Activated CD8-positive, alpha-beta memory T cell treated with anti-CD3 and anti-CD28 coated beads for 36 hours (primary cell): ENCODE measurements around the gene ACP6. TPM values are rescaled to one million over a fixed set of nuclear protein-coding genes. Genes with fewer than 3 reads are reported as not detected.

Experiments used
- CTCF ChIA-PET: fragments of 350-600 bp; sonication (Branson Sonifier 250); formaldehyde crosslinking; loops from one replicate; lab custom pipeline; 2021; ENCODE audit warnings: antibody characterized with exemption; lab: Charles Lee
- POLR2A ChIA-PET: fragments of 350-600 bp; sonication (Branson Sonifier 250); formaldehyde crosslinking; loops from one replicate; lab custom pipeline; 2021; ENCODE audit warnings: antibody characterized with exemption; lab: Charles Lee
- total RNA-seq, 2 experiments: library from RNA; stranded (reverse); gene quantifications; one replicate each; pipeline ENCODE4 v1.2.3, GENCODE V29; 2021

Gene ACP6
- total RNA-seq, 2 experiments from 2014 or later: 8.0 to 9.0 TPM

GRCh38 chr1:147599362-147600118 lies 70.8 kb downstream of the ACP6 start:
- ChIA-PET POLR2A (interaction anchor here (0.6 to 2.8 kb wide), 6 partner anchors 54 to 735 kb away, joined by 3 to 27 read pairs (median 4); partner anchors contain the start of genes ACP6 and BCL9), CTCF (interaction anchor here (0.7 to 0.9 kb wide), 2 partner anchors 53 to 104 kb away, joined by 3 to 4 read pairs; no protein-coding TSS in a partner anchor)

DNA sequence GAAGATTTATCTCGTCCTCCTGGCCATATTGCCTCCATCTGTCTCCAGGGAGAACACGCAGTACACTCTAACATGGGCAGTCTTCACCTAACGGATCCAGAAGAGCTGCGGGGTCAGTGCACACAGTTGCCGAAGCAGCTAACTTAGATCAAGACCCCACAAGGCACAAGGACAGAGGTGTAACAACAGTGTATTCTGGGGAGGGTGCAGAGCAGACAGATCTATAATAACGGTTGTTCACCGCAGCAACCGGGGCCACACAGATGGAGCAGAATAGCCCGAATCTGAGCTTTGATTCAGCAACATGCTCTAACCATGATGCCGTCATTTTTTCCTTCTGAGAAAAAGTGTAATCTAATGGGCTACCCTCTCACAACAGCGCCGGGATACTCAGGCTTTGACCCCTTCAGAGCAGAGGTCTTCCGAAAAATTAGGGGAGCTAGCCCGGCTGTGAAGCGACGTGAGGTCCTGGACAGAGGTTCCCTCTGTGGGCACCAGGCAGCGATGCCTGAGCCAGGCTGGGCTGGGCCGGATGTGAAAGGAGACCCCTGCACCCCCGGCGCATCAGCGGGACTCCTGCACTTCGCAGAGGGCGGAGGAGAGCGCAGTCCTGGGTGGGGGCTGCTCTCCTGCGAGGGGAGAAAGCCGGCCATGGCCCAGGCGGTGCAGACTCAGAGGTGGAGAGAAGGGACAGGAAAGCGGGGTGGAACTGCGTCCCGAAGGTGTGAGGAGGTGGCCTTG lies 71.5 kb downstream of the ACP6 start:
- ChIA-PET CTCF (interaction anchor here (0.9 kb wide), 1 partner anchor 103 kb away, joined by 3 read pairs; no protein-coding TSS in a partner anchor), POLR2A (interaction anchor here (0.6 to 2.8 kb wide), 5 partner anchors 53 to 371 kb away, joined by 3 to 27 read pairs (median 4); partner anchors contain the start of genes ACP6 and BCL9)

DNA sequence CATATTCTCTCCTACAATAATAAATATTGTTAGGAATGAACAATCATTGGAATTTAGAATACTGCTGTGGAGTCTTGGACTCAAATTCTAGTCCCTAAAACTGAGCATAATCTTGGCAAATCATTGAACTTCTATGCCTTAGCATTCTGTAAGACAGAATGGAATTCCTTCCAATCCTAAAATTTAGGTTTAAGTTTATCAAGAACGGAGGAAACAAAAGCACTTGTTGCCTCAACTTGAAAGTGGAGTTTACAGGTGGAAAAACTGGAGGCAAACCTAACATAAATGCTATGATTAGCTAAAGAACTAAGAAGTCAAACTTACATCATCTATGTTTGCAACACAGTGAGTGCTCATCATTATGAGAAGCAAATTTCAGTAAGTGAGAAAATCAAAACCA lies 73.3 kb downstream of the ACP6 start:
- ChIA-PET CTCF (interaction anchor here (1.5 kb wide), 1 partner anchor 52 kb away, joined by 3 read pairs; no protein-coding TSS in a partner anchor), POLR2A (no interaction called here)

Other genes starting within 250 kb of the ACP6 start
- gene BCL9, start 129.0 kb downstream of the ACP6 start, total RNA-seq: 10 to 100 TPM; 26.2 to 27.1 TPM
- not detected for gene GJA5, start 90.1 kb upstream of the ACP6 start, total RNA-seq
- not detected for gene GJA8, start 232.3 kb upstream of the ACP6 start, total RNA-seq